GM12891 (cell line): ENCODE results near the gene CDC42EP2.

Experiments used
- POLR2A ChIP-seq: IDR thresholded peaks from 2 replicates; pipeline ENCODE4 v1.6.1; 2011; ENCODE audit warnings: low read depth, low read length, control low read depth
- POLR2AphosphoS5 ChIP-seq: IDR thresholded peaks from 2 replicates; pipeline ENCODE4 v1.6.1; 2011; ENCODE audit warnings: low read depth, low read length, control low read depth
- TAF1 ChIP-seq: IDR thresholded peaks from 2 replicates; pipeline ENCODE4 v1.6.1; 2011; ENCODE audit warnings: low read depth, low read length, control low read depth

DNA sequence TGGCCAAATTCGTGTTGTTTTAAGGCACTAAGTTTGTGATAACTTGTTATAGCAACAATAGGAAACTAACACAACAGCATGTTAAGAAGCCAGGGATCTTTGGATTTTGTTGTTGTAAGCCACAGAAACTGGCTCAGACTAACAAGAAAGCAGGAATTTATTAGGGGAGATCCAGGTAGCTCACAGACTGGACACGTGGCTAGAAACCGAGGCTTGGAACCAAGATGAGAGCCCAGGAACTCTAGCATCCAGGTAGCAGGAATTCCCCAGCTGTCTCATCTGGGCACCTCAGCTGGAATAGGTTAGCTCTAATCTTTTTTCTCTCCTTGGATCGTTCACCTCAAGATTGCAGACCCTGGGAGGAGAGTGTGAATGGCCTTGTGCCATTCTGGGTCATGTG lies 28.0 kb upstream of the CDC42EP2 start:
- TF ChIP-seq POLR2AphosphoS5 (no peak), POLR2A (no peak), TAF1 (no peak)
